IMR-90 (cell line): ENCODE results near the gene CD79B.

Experiments
- CEBPB ChIP-seq: IDR thresholded peaks from 2 replicates; pipeline ENCODE4 v1.6.1; 2012; ENCODE audit warnings: low read depth, low read length, improper control_type of control experiment
- CTCF ChIP-seq: conservative IDR thresholded peaks from 2 replicates; pipeline ENCODE4 v1.5.1; 2012; ENCODE audit warnings: mild to moderate bottlenecking, low read depth, low read length, improper control_type of control experiment
- POLR2A ChIP-seq: IDR thresholded peaks from 2 replicates; pipeline ENCODE4 v1.6.1; 2012; ENCODE audit warnings: mild to moderate bottlenecking, low read depth, low read length
- RCOR1 ChIP-seq: IDR thresholded peaks from 2 replicates; pipeline ENCODE4 v1.6.1; 2012; ENCODE audit warnings: mild to moderate bottlenecking, low read length, improper control_type of control experiment; ENCODE audit not compliant: insufficient replicate concordance
- SMC3 ChIP-seq: fragments of 150-350 bp; IDR thresholded peaks from 2 replicates; pipeline ENCODE4 v1.6.1; 2016; ENCODE audit warnings: low read depth, mild to moderate bottlenecking, antibody characterized with exemption, low read length, moderate library complexity
- USF2 ChIP-seq: fragments of 150-350 bp; IDR thresholded peaks from 2 replicates; pipeline ENCODE4 v1.6.1; 2017; ENCODE audit warnings: mild to moderate bottlenecking, antibody characterized with exemption, low read length, low read depth

- TF ChIP-seq CTCF (no peak), CEBPB (no peak), POLR2A (no peak), SMC3 (no peak), RCOR1 (no peak), USF2 (no peak)
These were observed 21.0 kb downstream of the CD79B start, which contains the start of gene CSHL1 for GRCh38 chr17:63911041-63911635.
